GM18867 (cell line): ENCODE measurements around the gene PXN.
"Not testable (repeated sequence)": the region's sequence is repeated elsewhere in the genome, so short reads cannot be mapped to it uniquely, and the experiment has no call there.

ENCODE experiments used
- ATAC-seq: cut with Tn5 transposase; IDR thresholded peaks from one replicate; pipeline ENCODE4 v1.9.1; 2021; ENCODE audit warnings: mild to moderate bottlenecking, moderate library complexity; ENCODE audit not compliant: unreplicated experiment

PXN gene

GRCh38 chr12:120262852-120263747 lies 2.4 kb downstream of the PXN start:
- ATAC-seq, result no peak

GRCh38 chr12:120261951-120262851 lies 3.3 kb downstream of the PXN start:
- ATAC-seq, result no peak

GRCh38 chr12:120260607-120261006 lies 4.9 kb downstream of the PXN start:
- no peak for ATAC-seq

- no peak for ATAC-seq
Measured at GRCh38 chr12:120259418-120260202, 5.9 kb downstream of the PXN start.

GRCh38 chr12:120258323-120258896 lies 7.1 kb downstream of the PXN start:
- no peak for ATAC-seq

- no peak for ATAC-seq
Measured at GRCh38 chr12:120257041-120257821, 8.3 kb downstream of the PXN start.

- no peak for ATAC-seq
Measured at GRCh38 chr12:120254809-120255208, 10.7 kb downstream of the PXN start.

- ATAC-seq, result not testable (repeated sequence)
Measured at GRCh38 chr12:120253313-120253712, 12.2 kb downstream of the PXN start.

GRCh38 chr12:120252071-120252906 lies 13.2 kb downstream of the PXN start:
- peak; percentile 56 for ATAC-seq

- not testable (repeated sequence) for ATAC-seq
Measured at GRCh38 chr12:120251364-120252070, 14.0 kb downstream of the PXN start.

GRCh38 chr12:120249875-120250795 lies 15.4 kb downstream of the PXN start:
- peak; percentile 55 for ATAC-seq

GRCh38 chr12:120249266-120249874 lies 16.2 kb downstream of the PXN start:
- no peak for ATAC-seq

- no peak for ATAC-seq
Measured at GRCh38 chr12:120247621-120248030, 17.9 kb downstream of the PXN start.

GRCh38 chr12:120247183-120247582 lies 18.3 kb downstream of the PXN start:
- ATAC-seq, result no peak

- not testable (repeated sequence) for ATAC-seq
Measured at GRCh38 chr12:120246705-120247104, 18.8 kb downstream of the PXN start.

- no peak for ATAC-seq
Measured at GRCh38 chr12:120242971-120243699, 22.4 kb downstream of the PXN start.
